Glutamatergic neuron (in vitro differentiated cells): Measurements from ENCODE around the gene GUK1. TPM values are rescaled to one million over a fixed set of nuclear protein-coding genes. Genes with fewer than 3 reads are reported as not detected.

Experiments used
- DNase-seq: peaks from one replicate; pipeline ENCODE4 v3.0.0; 2022
- H3K27ac Mint-ChIP-seq: one replicate; pipeline ENCODE4 v1.8.0; 2020; ENCODE audit warnings: mild to moderate bottlenecking, mixed read lengths, inconsistent platforms; ENCODE audit not compliant: unreplicated experiment
- H3K27me3 Mint-ChIP-seq: one replicate; pipeline ENCODE4 v1.8.0; 2020; ENCODE audit warnings: mild to moderate bottlenecking, moderate library complexity, mixed read lengths, inconsistent platforms; ENCODE audit not compliant: unreplicated experiment
- H3K36me3 Mint-ChIP-seq: one replicate; pipeline ENCODE4 v1.8.0; 2020; ENCODE audit warnings: mild to moderate bottlenecking, mixed read lengths, inconsistent platforms; ENCODE audit not compliant: unreplicated experiment
- H3K4me1 Mint-ChIP-seq: one replicate; pipeline ENCODE4 v1.8.0; 2020; ENCODE audit warnings: mild to moderate bottlenecking, low read depth, mixed read lengths, inconsistent platforms; ENCODE audit not compliant: unreplicated experiment
- H3K4me3 Mint-ChIP-seq: one replicate; pipeline ENCODE4 v1.8.0; 2020; ENCODE audit warnings: mild to moderate bottlenecking, mixed read lengths, inconsistent platforms; ENCODE audit not compliant: unreplicated experiment
- H3K9me3 Mint-ChIP-seq: one replicate; pipeline ENCODE4 v1.8.0; 2020; ENCODE audit warnings: mild to moderate bottlenecking, moderate library complexity, mixed read lengths, inconsistent platforms; ENCODE audit not compliant: unreplicated experiment
- total RNA-seq: library from RNA; stranded (reverse); fragmentation: NEBNext Ultra II Directional; extraction: Animal tissue kit (Norgen Biotek cat#: 25700); gene quantifications from one replicate; pipeline ENCODE4 v1.2.1, GENCODE V29; 2021; ENCODE audit not compliant: unreplicated experiment
- TF ChIP-seq, protein P1 (sequence below): fragments of 200-600 bp; sonication (generic); IDR thresholded peaks from one replicate; pipeline ENCODE4 v1.5.0; 2021; ENCODE audit not compliant: partially characterized antibody, unreplicated experiment

GUK1 gene
- total RNA-seq, 1 donor from 2014 or later, result 128 TPM

- no peak overlapping the region for H3K4me3 Mint-ChIP-seq
- no peak for DNase-seq
- H3K9me3 Mint-ChIP-seq, result peaks cover 3% of the 10 kb centered on the region
- no peak overlapping the region for H3K27ac Mint-ChIP-seq
- H3K4me1 Mint-ChIP-seq, result no peaks in the 10 kb centered on the region
- peaks cover 4% of the 10 kb centered on the region for H3K27me3 Mint-ChIP-seq
- TF ChIP-seq, protein P1, sequence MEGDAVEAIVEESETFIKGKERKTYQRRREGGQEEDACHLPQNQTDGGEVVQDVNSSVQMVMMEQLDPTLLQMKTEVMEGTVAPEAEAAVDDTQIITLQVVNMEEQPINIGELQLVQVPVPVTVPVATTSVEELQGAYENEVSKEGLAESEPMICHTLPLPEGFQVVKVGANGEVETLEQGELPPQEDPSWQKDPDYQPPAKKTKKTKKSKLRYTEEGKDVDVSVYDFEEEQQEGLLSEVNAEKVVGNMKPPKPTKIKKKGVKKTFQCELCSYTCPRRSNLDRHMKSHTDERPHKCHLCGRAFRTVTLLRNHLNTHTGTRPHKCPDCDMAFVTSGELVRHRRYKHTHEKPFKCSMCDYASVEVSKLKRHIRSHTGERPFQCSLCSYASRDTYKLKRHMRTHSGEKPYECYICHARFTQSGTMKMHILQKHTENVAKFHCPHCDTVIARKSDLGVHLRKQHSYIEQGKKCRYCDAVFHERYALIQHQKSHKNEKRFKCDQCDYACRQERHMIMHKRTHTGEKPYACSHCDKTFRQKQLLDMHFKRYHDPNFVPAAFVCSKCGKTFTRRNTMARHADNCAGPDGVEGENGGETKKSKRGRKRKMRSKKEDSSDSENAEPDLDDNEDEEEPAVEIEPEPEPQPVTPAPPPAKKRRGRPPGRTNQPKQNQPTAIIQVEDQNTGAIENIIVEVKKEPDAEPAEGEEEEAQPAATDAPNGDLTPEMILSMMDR, result no peak
- H3K36me3 Mint-ChIP-seq, result peaks cover 5% of the 10 kb centered on the region
Observed at GRCh38 chr1:228114827-228115226, 25.3 kb upstream of the GUK1 start.

- H3K4me3 Mint-ChIP-seq, result no peak overlapping the region
- DNase-seq, result no peak
- H3K27ac Mint-ChIP-seq, result no peak overlapping the region
- no peaks in the 10 kb centered on the region for H3K27me3 Mint-ChIP-seq
- no peaks in the 10 kb centered on the region for H3K4me1 Mint-ChIP-seq
- peaks cover 2% of the 10 kb centered on the region for H3K9me3 Mint-ChIP-seq
- H3K36me3 Mint-ChIP-seq, result peaks cover 8% of the 10 kb centered on the region
- TF ChIP-seq, protein P1, result no peak
Observed at GRCh38 chr1:228117335-228117734, 22.7 kb upstream of the GUK1 start.

GRCh38 chr1:228118040-228118439 lies 22.0 kb upstream of the GUK1 start:
- Mint-ChIP-seq H3K27ac (no peak overlapping the region), H3K4me3 (no peak overlapping the region), H3K27me3 (no peaks in the 10 kb centered on the region), H3K4me1 (no peaks in the 10 kb centered on the region), H3K36me3 (peaks cover 8% of the 10 kb centered on the region), H3K9me3 (peaks cover 2% of the 10 kb centered on the region)
- no peak for DNase-seq
- TF ChIP-seq, protein P1, result no peak

GRCh38 chr1:228120351-228120750 lies 19.7 kb upstream of the GUK1 start:
- H3K36me3 Mint-ChIP-seq, result peaks cover 8% of the 10 kb centered on the region
- H3K4me1 Mint-ChIP-seq, result no peaks in the 10 kb centered on the region
- TF ChIP-seq, protein P1, result no peak
- no peaks in the 10 kb centered on the region for H3K27me3 Mint-ChIP-seq
- H3K4me3 Mint-ChIP-seq, result no peak overlapping the region
- peaks cover 2% of the 10 kb centered on the region for H3K9me3 Mint-ChIP-seq
- H3K27ac Mint-ChIP-seq, result no peak overlapping the region
- DNase-seq, result no peak

DNA sequence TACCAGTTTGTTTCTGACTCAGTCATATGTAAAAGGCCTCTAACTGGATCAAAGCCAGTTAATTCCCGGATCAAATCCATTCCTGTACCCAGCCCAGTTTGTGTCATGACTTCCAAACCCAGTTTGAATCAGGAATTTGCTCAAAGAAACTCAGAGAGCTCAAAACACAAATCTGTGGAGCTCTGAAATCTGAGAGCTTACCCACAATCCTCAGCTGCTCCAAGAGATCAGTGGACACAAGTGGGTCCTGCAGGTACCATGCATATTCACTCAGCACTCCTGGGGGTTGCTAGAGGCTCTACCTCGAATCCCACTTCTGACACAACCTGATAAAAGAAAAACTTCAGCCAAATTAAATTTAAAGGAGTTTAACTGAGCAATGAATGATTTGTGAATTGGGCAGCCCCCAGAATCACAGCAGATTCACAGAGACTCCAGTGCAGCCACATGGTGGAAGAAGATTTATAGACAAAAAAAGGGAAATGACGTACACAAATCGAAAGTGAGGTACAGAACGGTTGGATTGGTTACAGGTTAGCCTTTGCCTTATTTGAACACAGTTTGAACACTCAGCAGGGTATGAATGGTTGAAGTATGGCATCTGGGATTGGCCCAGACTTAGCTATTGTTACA lies 19.1 kb upstream of the GUK1 start:
- TF ChIP-seq, protein P1, result no peak
- H3K27me3 Mint-ChIP-seq, result no peaks in the 10 kb centered on the region
- H3K4me1 Mint-ChIP-seq, result no peaks in the 10 kb centered on the region
- peaks cover 2% of the 10 kb centered on the region for H3K9me3 Mint-ChIP-seq
- H3K36me3 Mint-ChIP-seq, result peaks cover 8% of the 10 kb centered on the region
- DNase-seq, result no peak
- H3K27ac Mint-ChIP-seq, result no peak overlapping the region
- no peak overlapping the region for H3K4me3 Mint-ChIP-seq
